ENCODE results near the gene RTN4RL2. TPM values are rescaled to one million over a fixed set of nuclear protein-coding genes. Genes with fewer than 3 reads are reported as not detected.

Gene RTN4RL2
- total RNA-seq, 1 experiment from 2014 or later: 15.5 TPM

GRCh38 chr11:57421805-57422204 lies 38.5 kb upstream of the RTN4RL2 start:
- H3K9me3 Mint-ChIP-seq: no peaks in the 10 kb centered on the region
- H3K27ac Mint-ChIP-seq: no peak overlapping the region
- ChIA-PET POLR2A (no interaction called here), CTCF (no interaction called here)
- no peak for TF ChIP-seq MLX (CRISPR knock-in tag; IDR thresholded peaks at IDR 0.05)
- TF ChIP-seq ZNF138 (CRISPR knock-in tag; conservative IDR thresholded peaks at IDR 0.05): no peak
- no peak for TF ChIP-seq ZNF671 (CRISPR knock-in tag; IDR thresholded peaks at IDR 0.05)
- TF ChIP-seq NFYB (CRISPR knock-in tag; conservative IDR thresholded peaks at IDR 0.05; ENCODE audit: low read depth): no peak
- TF ChIP-seq ESRRA (CRISPR knock-in tag; IDR thresholded peaks at IDR 0.05; ENCODE audit: borderline replicate concordance): no peak
- TF ChIP-seq SMAD4 (CRISPR knock-in tag; IDR thresholded peaks at IDR 0.05): no peak
- TF ChIP-seq TP53 (CRISPR knock-in tag; IDR thresholded peaks at IDR 0.05): no peak
- TF ChIP-seq ZBTB43 (CRISPR knock-in tag; IDR thresholded peaks at IDR 0.05): no peak
- TF ChIP-seq GABPB1 (CRISPR knock-in tag; IDR thresholded peaks at IDR 0.05): no peak
- no peak for TF ChIP-seq SMAD3 (CRISPR knock-in tag; IDR thresholded peaks at IDR 0.05; ENCODE audit: borderline replicate concordance)
- TF ChIP-seq TCF7 (CRISPR knock-in tag; IDR thresholded peaks at IDR 0.05; ENCODE audit: low read depth): no peak
- TF ChIP-seq ZNF416 (CRISPR knock-in tag; IDR thresholded peaks at IDR 0.05): no peak
- no peak for TF ChIP-seq MAX (CRISPR knock-in tag; IDR thresholded peaks at IDR 0.05)
- no peak for TF ChIP-seq ATF6 (CRISPR knock-in tag; IDR thresholded peaks at IDR 0.05)
- TF ChIP-seq PRRX2 (CRISPR knock-in tag; IDR thresholded peaks at IDR 0.05): no peak
- TF ChIP-seq ZNF232 (CRISPR knock-in tag; IDR thresholded peaks at IDR 0.05): no peak
- no peak for TF ChIP-seq PREB (CRISPR knock-in tag; IDR thresholded peaks at IDR 0.05; ENCODE audit: borderline replicate concordance)
- TF ChIP-seq GRHL2 (CRISPR knock-in tag; IDR thresholded peaks at IDR 0.05; ENCODE audit: insufficient replicate concordance, severe bottlenecking): no peak
- no peak for TF ChIP-seq IRF2 (CRISPR knock-in tag; IDR thresholded peaks at IDR 0.05; ENCODE audit: borderline replicate concordance, low read depth)
- ATAC-seq (no peak), DNase-seq (ENCODE audit: low spot score) (no peak)
- peaks cover 38% of the 10 kb centered on the region for H3K36me3 Mint-ChIP-seq
- peaks cover 19% of the 10 kb centered on the region for H3K4me1 Mint-ChIP-seq
- peaks cover 11% of the 10 kb centered on the region for H3K27me3 Mint-ChIP-seq (ENCODE audit: low read depth)
- no peak overlapping the region for H3K4me3 Mint-ChIP-seq

- TF ChIP-seq NR2C2 (CRISPR knock-in tag; IDR thresholded peaks at IDR 0.05) (no peak), ATF6 (CRISPR knock-in tag; IDR thresholded peaks at IDR 0.05) (no peak)
- DNase-seq (ENCODE audit: low spot score) (no peak), ATAC-seq (no peak)
- Mint-ChIP-seq H3K9me3 (no peaks in the 10 kb centered on the region), H3K4me1 (peaks cover 26% of the 10 kb centered on the region), H3K27me3 (ENCODE audit: low read depth) (peaks cover 15% of the 10 kb centered on the region), H3K4me3 (no peak overlapping the region), H3K36me3 (peaks cover 31% of the 10 kb centered on the region), H3K27ac (no peak overlapping the region)
- POLR2A ChIA-PET: no interaction called here
- CTCF ChIA-PET: no interaction called here
Measured at GRCh38 chr11:57422669-57423068, 37.7 kb upstream of the RTN4RL2 start.

Measured in WTC11 (cell line).